Sigmoid colon (tissue), 7 donors: ENCODE measurements around the gene PLPP3. TPM values are rescaled to one million over a fixed set of nuclear protein-coding genes. Genes with fewer than 3 reads are reported as not detected.

Experiments used
- DNase-seq: peaks from one replicate; pipeline ENCODE4 v3.0.0-alpha.2; 2019
- H3K27ac ChIP-seq, 4 donors: fragments of 200-600 bp; sonication (generic); one replicate each; pipeline ENCODE4 v1.5.1; 2016 to 2019; ENCODE audit warnings: mild to moderate bottlenecking in 1 of 4
- H3K27me3 ChIP-seq, 3 donors: fragments of 200-600 bp; sonication (generic); one replicate each; pipeline ENCODE4 v1.5.1; 2019; ENCODE audit warnings: mild to moderate bottlenecking in 1 of 3
- H3K36me3 ChIP-seq, 4 donors: fragments of 200-600 bp; sonication (generic); one replicate each; pipeline ENCODE4 v1.5.1; 2016 to 2019
- H3K4me1 ChIP-seq, 4 donors: fragments of 200-600 bp; sonication (generic); one replicate each; pipeline ENCODE4 v1.5.1; 2017 to 2019
- H3K4me3 ChIP-seq, 4 donors: fragments of 200-600 bp; sonication (generic); one replicate each; pipeline ENCODE4 v1.5.1; 2017 to 2019; ENCODE audit warnings: mild to moderate bottlenecking in 2 of 4, moderate library complexity in 1 of 4
- H3K9me3 ChIP-seq, 4 donors: fragments of 200-600 bp in 3 of 4; sonication (generic) in 3 of 4; one replicate each; pipeline versions ENCODE4 v1.5.1 to v1.6.1; 2013 to 2019
- CTCF ChIP-seq, 4 experiments: fragments of 450-650 bp in 3 of 4; fragments of 200-600 bp in 1 of 4; IDR thresholded peaks; one replicate each; pipeline ENCODE4 v1.5.1; 2016 to 2019; ENCODE audit warnings: antibody characterized with exemption in 4 of 4, mild to moderate bottlenecking in 3 of 4, moderate library complexity in 2 of 4
- EP300 ChIP-seq, 4 donors: sonication (generic); formaldehyde crosslinking; IDR thresholded peaks; one replicate each; pipeline ENCODE4 v1.6.1; 2017; ENCODE audit warnings: antibody characterized with exemption in 4 of 4
- POLR2A ChIP-seq, 2 donors: fragments of 450-650 bp; IDR thresholded peaks; one replicate each; pipeline ENCODE4 v1.6.1; 2016; ENCODE audit warnings: antibody characterized with exemption in 2 of 2, mild to moderate bottlenecking in 2 of 2, moderate library complexity in 2 of 2
- POLR2AphosphoS5 ChIP-seq, 4 donors: sonication (generic); formaldehyde crosslinking; IDR thresholded peaks; one replicate each; pipeline ENCODE4 v1.6.1; 2017; ENCODE audit warnings: antibody characterized with exemption in 4 of 4
- WGBS, 2 donors: extraction: QIAGEN DNeasy Blood & Tissue Kit; methylation state at CpG; one replicate each; pipeline ENCODE4 v1.1.7; 2013; 5-methylcytosine and 5-hydroxymethylcytosine counted together
- intact Hi-C: fragments of 100-400 bp; cut with DNase I; formaldehyde crosslinking; loops from one replicate; pipeline ENCODE4 v1.15.1; 2023
- polyA plus RNA-seq, 3 donors: library from polyadenylated mRNA; stranded (reverse); fragments of 200-250 nt; gene quantifications; one replicate each; pipeline ENCODE4 v1.2.3, GENCODE V29; 2013
- total RNA-seq, 4 donors: library from RNA; depleted of rRNA; stranded (reverse); fragments of >200 nt; gene quantifications; one replicate each; pipeline ENCODE4 v1.1.0, GENCODE V29; 2016
- donor health status: healthy with polysubstance abuse.
- donor health status: Bipolar disorder and iron deficiency.
- donor health status: healthy.

Gene PLPP3
- total and polyA plus RNA-seq, 7 donors = 4.9 to 136 (median 92.8) TPM

GRCh38 chr1:56553046-56553445 lies 26.3 kb downstream of the PLPP3 start:
- H3K4me3 ChIP-seq = no peak overlapping the region
- peaks cover 0 to 32% (median 29%) of the 10 kb centered on the region in 4 donors for H3K4me1 ChIP-seq
- TF ChIP-seq CTCF (IDR thresholded peaks at IDR 0.05) (no peak), EP300 (IDR thresholded peaks at IDR 0.05) (no peak), POLR2A (IDR thresholded peaks at IDR 0.05) (no peak), POLR2AphosphoS5 (IDR thresholded peaks at IDR 0.05) (no peak)
- no peaks in the 10 kb centered on the region for H3K9me3 ChIP-seq
- intact Hi-C loops = no loop called here
- no peak for DNase-seq
- no peaks in the 10 kb centered on the region for H3K36me3 ChIP-seq
- WGBS, 2 donors = 86 to 90% methylated on average over 1 of the region's 1 CpG
- H3K27ac ChIP-seq = no peak overlapping the region
- H3K27me3 ChIP-seq = no peaks in the 10 kb centered on the region

GRCh38 chr1:56552349-56552748 lies 27.0 kb downstream of the PLPP3 start:
- intact Hi-C loops = no loop called here
- Histone ChIP-seq H3K36me3 (no peaks in the 10 kb centered on the region), H3K27me3 (no peaks in the 10 kb centered on the region), H3K4me1 (peaks cover 0 to 35% (median 29%) of the 10 kb centered on the region in 4 donors), H3K27ac (no peak overlapping the region), H3K9me3 (no peaks in the 10 kb centered on the region), H3K4me3 (no peak overlapping the region)
- TF ChIP-seq POLR2A (IDR thresholded peaks at IDR 0.05) (no peak), EP300 (IDR thresholded peaks at IDR 0.05) (no peak), POLR2AphosphoS5 (IDR thresholded peaks at IDR 0.05) (no peak), CTCF (IDR thresholded peaks at IDR 0.05) (no peak)
- DNase-seq = no peak

- intact Hi-C loops = no loop called here
- DNase-seq = no peak
- H3K4me1 ChIP-seq = peaks cover 0 to 35% (median 29%) of the 10 kb centered on the region in 4 donors
These were observed 27.7 kb downstream of the PLPP3 start for GRCh38 chr1:56551691-56552090.

GRCh38 chr1:56550859-56551188 lies 28.5 kb downstream of the PLPP3 start:
- no peaks in the 10 kb centered on the region for H3K9me3 ChIP-seq
- intact Hi-C loops = no loop called here
- H3K4me3 ChIP-seq = no peak overlapping the region
- H3K27ac ChIP-seq = no peak overlapping the region
- H3K27me3 ChIP-seq = no peaks in the 10 kb centered on the region
- TF ChIP-seq CTCF (IDR thresholded peaks at IDR 0.05) = no peak
- no peak for TF ChIP-seq POLR2A (IDR thresholded peaks at IDR 0.05)
- H3K4me1 ChIP-seq = peaks cover 0 to 35% (median 33%) of the 10 kb centered on the region in 4 donors
- WGBS, 2 donors = 85 to 89% methylated on average over 4 of the region's 4 CpGs
- no peak for DNase-seq
- no peaks in the 10 kb centered on the region for H3K36me3 ChIP-seq

More at GRCh38 chr1:56551691-56552090, 27.7 kb downstream of the PLPP3 start:
- Histone ChIP-seq H3K27me3 (no peaks in the 10 kb centered on the region), H3K27ac (no peak overlapping the region), H3K4me3 (no peak overlapping the region), H3K36me3 (no peaks in the 10 kb centered on the region), H3K9me3 (no peaks in the 10 kb centered on the region)
- TF ChIP-seq CTCF (IDR thresholded peaks at IDR 0.05) (no peak), POLR2A (IDR thresholded peaks at IDR 0.05) (no peak), EP300 (IDR thresholded peaks at IDR 0.05) (no peak), POLR2AphosphoS5 (IDR thresholded peaks at IDR 0.05) (no peak)
- WGBS, 2 donors = 92 to 95% methylated on average over 3 of the region's 3 CpGs

- no peaks in the 10 kb centered on the region for H3K9me3 ChIP-seq
- TF ChIP-seq CTCF (IDR thresholded peaks at IDR 0.05) (no peak), POLR2AphosphoS5 (IDR thresholded peaks at IDR 0.05) (no peak), EP300 (IDR thresholded peaks at IDR 0.05) (no peak), POLR2A (IDR thresholded peaks at IDR 0.05) (no peak)
- intact Hi-C loops = no loop called here
- H3K4me3 ChIP-seq = no peak overlapping the region
- no peak for DNase-seq
- no peak overlapping the region for H3K27ac ChIP-seq
- H3K36me3 ChIP-seq = no peaks in the 10 kb centered on the region
- H3K27me3 ChIP-seq = no peaks in the 10 kb centered on the region
- H3K4me1 ChIP-seq = peaks cover 0 to 39% (median 33%) of the 10 kb centered on the region in 4 donors
- WGBS, 2 donors = 80 to 84% methylated on average over 5 of the region's 5 CpGs
These were observed 29.1 kb downstream of the PLPP3 start for GRCh38 chr1:56550138-56550858.
